ENCODE measurements around the gene ZCCHC12.

- TF ChIP-seq POLR2A (IDR thresholded peaks at IDR 0.05): no peak
- TF ChIP-seq, protein P1, sequence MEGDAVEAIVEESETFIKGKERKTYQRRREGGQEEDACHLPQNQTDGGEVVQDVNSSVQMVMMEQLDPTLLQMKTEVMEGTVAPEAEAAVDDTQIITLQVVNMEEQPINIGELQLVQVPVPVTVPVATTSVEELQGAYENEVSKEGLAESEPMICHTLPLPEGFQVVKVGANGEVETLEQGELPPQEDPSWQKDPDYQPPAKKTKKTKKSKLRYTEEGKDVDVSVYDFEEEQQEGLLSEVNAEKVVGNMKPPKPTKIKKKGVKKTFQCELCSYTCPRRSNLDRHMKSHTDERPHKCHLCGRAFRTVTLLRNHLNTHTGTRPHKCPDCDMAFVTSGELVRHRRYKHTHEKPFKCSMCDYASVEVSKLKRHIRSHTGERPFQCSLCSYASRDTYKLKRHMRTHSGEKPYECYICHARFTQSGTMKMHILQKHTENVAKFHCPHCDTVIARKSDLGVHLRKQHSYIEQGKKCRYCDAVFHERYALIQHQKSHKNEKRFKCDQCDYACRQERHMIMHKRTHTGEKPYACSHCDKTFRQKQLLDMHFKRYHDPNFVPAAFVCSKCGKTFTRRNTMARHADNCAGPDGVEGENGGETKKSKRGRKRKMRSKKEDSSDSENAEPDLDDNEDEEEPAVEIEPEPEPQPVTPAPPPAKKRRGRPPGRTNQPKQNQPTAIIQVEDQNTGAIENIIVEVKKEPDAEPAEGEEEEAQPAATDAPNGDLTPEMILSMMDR (IDR thresholded peaks at IDR 0.05): no peak
These were observed 48.5 kb downstream of the ZCCHC12 start for GRCh38 chrX:118872102-118872566.

Data from testis (tissue), 2 donors.